Measurements from ENCODE around the gene GALK1.

DNA sequence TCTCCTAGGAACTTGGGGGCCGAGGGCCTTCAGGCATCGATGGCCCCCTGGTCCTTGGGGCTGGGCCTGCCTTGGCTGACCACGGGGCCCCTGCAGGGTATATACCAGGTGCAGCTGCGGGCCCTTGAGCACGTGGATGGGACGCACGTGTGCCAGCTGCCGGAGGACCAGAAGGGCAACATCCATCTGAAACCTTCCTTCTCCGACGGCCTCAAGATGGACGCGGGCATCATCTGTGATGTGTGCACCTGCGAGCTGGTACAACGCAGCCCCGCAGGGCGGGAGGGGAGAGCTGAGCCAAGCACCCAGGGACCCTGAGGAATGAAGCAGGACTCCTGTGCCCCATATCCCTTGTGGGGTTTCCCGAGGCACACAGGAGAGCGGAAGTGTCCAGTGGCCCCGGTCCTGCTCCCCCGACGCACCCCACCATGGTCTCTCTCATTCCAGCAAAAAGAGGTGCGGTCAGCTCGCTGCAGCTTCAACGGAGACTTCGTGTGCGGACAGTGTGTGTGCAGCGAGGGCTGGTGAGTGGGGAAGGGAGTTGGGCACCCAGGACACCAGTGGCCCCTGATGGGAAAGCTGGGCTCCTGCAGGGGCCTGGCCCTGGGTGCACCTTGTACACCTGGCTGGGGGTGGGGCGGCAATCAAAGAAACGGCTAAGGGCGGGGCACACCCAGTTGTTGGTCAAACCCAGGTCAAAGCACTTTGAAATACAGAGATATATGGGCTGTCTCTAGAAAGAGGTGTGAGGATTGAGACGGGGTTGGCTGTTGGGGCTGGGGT is 33.1 kb downstream of the GALK1 start:
- TF ChIP-seq, protein P1, sequence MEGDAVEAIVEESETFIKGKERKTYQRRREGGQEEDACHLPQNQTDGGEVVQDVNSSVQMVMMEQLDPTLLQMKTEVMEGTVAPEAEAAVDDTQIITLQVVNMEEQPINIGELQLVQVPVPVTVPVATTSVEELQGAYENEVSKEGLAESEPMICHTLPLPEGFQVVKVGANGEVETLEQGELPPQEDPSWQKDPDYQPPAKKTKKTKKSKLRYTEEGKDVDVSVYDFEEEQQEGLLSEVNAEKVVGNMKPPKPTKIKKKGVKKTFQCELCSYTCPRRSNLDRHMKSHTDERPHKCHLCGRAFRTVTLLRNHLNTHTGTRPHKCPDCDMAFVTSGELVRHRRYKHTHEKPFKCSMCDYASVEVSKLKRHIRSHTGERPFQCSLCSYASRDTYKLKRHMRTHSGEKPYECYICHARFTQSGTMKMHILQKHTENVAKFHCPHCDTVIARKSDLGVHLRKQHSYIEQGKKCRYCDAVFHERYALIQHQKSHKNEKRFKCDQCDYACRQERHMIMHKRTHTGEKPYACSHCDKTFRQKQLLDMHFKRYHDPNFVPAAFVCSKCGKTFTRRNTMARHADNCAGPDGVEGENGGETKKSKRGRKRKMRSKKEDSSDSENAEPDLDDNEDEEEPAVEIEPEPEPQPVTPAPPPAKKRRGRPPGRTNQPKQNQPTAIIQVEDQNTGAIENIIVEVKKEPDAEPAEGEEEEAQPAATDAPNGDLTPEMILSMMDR (IDR thresholded peaks at IDR 0.05; ENCODE audit: low read length), result no peak
- no peak for TF ChIP-seq EZH2 (IDR thresholded peaks at IDR 0.05; ENCODE audit: borderline replicate concordance, low read length)
